Prostate gland (tissue), 2 donors: Measurements from ENCODE around the gene DUS1L. TPM values are rescaled to one million over a fixed set of nuclear protein-coding genes. Genes with fewer than 3 reads are reported as not detected.

Source experiments
- DNase-seq: peaks from one replicate; pipeline ENCODE4 v3.0.0-alpha.2; 2019; ENCODE audit warnings: low spot score
- H3K27ac ChIP-seq, 2 donors: fragments of 200-600 bp; sonication (generic); 2 replicates each; pipeline ENCODE4 v1.5.1; 2017 to 2019
- H3K27me3 ChIP-seq: fragments of 200-600 bp; sonication (generic); replicated peaks from 2 replicates; pipeline ENCODE4 v1.5.1; 2019; ENCODE audit not compliant: insufficient read depth
- H3K36me3 ChIP-seq, 2 donors: fragments of 200-600 bp; sonication (generic); 1 replicate in 1 of 2; 2 replicates in 1 of 2; pipeline versions ENCODE4 v1.5.1 to v1.8.1; 2017 to 2019
- H3K4me1 ChIP-seq: fragments of 200-600 bp; sonication (generic); replicated peaks from 2 replicates; pipeline ENCODE4 v1.5.1; 2019
- H3K4me3 ChIP-seq, 2 donors: fragments of 200-600 bp; sonication (generic); 2 replicates each; pipeline ENCODE4 v1.5.1; 2017 to 2019
- H3K9me3 ChIP-seq: fragments of 200-600 bp; sonication (generic); 2 replicates; pipeline ENCODE4 v1.5.1; 2017
- POLR2A ChIP-seq: fragments of 450-650 bp; IDR thresholded peaks from one replicate; pipeline ENCODE4 v1.6.1; 2016; ENCODE audit warnings: antibody characterized with exemption, mild to moderate bottlenecking
- POLR2AphosphoS5 ChIP-seq: sonication (generic); formaldehyde crosslinking; IDR thresholded peaks from one replicate; pipeline ENCODE4 v1.6.1; 2017; ENCODE audit warnings: antibody characterized with exemption
- WGBS: methylation state at CpG from one replicate; pipeline ENCODE4 v1.1.5; 2018; 5-methylcytosine and 5-hydroxymethylcytosine counted together
- intact Hi-C: fragments of 100-400 bp; cut with DNase I; formaldehyde crosslinking; loops from one replicate; pipeline ENCODE4 v1.14.2; 2022
- total RNA-seq, 2 donors: library from RNA; depleted of rRNA; stranded (reverse); fragments of >200 nt; gene quantifications; one replicate each; pipeline ENCODE4 v1.1.0, GENCODE V29; 2016
- TF ChIP-seq, protein P1 (sequence below), 4 experiments: fragments of 200-600 bp in 2 of 4; fragments of 450-650 bp in 2 of 4; sonication (generic) in 2 of 4; IDR thresholded peaks; 1 replicate in 3 of 4; 2 replicates in 1 of 4; pipeline ENCODE4 v1.5.1; 2016 to 2019; ENCODE audit warnings: antibody characterized with exemption in 4 of 4, mild to moderate bottlenecking in 2 of 4, moderate library complexity in 2 of 4

DUS1L gene
- total RNA-seq, 2 donors from 2014 or later = 95.9 to 119 TPM

DNA sequence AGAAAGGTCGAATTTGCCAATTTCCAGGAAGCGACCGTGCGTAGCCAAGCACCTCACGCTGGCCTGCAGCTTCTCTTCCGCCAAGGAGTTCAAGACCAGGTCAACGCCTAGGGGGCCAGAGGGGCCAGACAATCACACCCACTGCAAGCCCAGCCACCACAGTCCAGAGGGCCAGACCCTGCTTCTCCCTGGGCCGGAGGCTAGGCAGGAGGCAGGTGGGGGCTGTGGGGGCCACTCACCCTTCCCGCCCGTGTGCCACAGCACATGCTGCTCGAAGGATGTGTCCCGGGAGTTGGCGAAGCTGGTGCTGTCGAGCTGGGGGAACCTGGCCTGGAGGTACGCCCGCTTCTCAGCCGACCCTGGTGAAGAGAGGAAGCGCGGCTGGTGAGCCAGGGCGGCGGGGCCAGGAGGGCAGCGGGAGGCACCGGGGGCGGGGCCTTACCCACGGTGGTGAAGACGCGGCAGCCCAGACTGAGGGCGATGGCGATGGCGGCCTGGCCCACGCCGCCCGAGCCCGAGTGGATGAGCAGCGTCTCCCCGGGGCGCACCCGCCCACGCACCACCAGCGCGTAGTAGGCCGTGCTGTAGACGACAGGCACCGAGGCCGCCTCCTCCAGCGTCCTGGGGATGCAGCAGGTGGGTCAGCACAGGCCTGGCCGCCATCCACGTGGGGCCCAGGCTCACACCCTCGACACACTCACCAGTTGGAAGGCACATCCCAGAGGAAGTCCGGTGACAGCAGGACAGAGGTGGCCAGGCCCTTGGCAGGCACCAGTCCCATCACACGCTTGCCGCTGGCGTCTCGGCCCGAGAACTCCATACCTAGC lies 18.1 kb upstream of the DUS1L start:
- 89% methylated on average over 47 of the region's 55 CpGs for WGBS
- Histone ChIP-seq H3K27me3 (no peaks in the 10 kb centered on the region), H3K36me3 (peaks cover 77 to 83% of the 10 kb centered on the region in 2 donors), H3K27ac (no peak overlapping the region), H3K4me3 (no peak overlapping the region), H3K9me3 (no peaks in the 10 kb centered on the region), H3K4me1 (no peaks in the 10 kb centered on the region)
- intact Hi-C loops = no loop called here
- no peak for DNase-seq
- TF ChIP-seq, protein P1, sequence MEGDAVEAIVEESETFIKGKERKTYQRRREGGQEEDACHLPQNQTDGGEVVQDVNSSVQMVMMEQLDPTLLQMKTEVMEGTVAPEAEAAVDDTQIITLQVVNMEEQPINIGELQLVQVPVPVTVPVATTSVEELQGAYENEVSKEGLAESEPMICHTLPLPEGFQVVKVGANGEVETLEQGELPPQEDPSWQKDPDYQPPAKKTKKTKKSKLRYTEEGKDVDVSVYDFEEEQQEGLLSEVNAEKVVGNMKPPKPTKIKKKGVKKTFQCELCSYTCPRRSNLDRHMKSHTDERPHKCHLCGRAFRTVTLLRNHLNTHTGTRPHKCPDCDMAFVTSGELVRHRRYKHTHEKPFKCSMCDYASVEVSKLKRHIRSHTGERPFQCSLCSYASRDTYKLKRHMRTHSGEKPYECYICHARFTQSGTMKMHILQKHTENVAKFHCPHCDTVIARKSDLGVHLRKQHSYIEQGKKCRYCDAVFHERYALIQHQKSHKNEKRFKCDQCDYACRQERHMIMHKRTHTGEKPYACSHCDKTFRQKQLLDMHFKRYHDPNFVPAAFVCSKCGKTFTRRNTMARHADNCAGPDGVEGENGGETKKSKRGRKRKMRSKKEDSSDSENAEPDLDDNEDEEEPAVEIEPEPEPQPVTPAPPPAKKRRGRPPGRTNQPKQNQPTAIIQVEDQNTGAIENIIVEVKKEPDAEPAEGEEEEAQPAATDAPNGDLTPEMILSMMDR (IDR thresholded peaks at IDR 0.05) = no peak
- TF ChIP-seq POLR2AphosphoS5 = no peak
- no peak for TF ChIP-seq POLR2A

DNA sequence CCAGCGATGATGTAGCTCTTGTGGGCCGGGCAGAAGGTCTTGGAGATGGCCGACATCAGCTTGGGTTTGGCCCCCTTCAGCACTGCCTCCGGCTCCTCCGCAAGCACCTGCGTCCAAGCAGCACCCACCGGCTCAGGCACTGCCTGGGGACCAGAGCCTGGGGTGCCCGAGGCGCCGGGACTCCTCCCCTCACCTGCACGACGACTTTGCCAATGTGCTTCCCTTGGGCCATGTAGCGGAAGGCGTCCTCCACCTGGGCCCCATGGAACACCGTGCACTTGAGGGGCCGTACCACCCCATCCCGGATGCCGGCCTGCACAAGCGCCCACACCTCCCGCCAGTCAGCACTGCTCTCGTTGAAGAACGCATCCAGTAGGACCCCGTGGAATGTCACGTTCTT lies 17.4 kb upstream of the DUS1L start:
- WGBS = 92% methylated on average over 23 of the region's 24 CpGs
- Histone ChIP-seq H3K36me3 (peaks cover 70 to 76% of the 10 kb centered on the region in 2 donors), H3K4me1 (no peaks in the 10 kb centered on the region), H3K27me3 (no peaks in the 10 kb centered on the region), H3K4me3 (no peak overlapping the region), H3K9me3 (no peaks in the 10 kb centered on the region), H3K27ac (no peak overlapping the region)
- DNase-seq = no peak
- no peak for TF ChIP-seq POLR2AphosphoS5
- TF ChIP-seq POLR2A = no peak
- TF ChIP-seq, protein P1 (IDR thresholded peaks at IDR 0.05) = no peak
- intact Hi-C loops = no loop called here

DNA sequence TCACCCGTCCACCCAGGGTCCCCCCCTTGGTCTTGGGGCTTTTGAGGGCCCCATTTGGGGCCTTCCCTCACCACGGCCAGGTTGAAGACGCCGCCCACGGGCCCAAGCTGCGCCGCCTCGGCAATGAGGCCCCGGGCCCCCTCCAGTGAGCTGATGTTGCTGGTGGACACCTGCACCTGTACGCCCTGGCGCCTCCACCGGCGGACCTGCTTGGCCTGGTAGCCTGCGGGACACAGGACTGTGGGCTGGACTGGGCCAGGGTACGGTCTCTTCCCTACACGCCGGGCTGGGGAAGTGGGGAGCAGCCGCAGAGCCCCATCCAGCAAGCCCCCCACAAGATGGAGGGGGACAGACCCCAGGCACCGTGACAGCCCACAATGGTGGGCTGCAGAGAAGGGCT lies 16.9 kb upstream of the DUS1L start:
- TF ChIP-seq, protein P1 (IDR thresholded peaks at IDR 0.05) = no peak
- TF ChIP-seq POLR2AphosphoS5 (no peak), POLR2A (no peak)
- Histone ChIP-seq H3K36me3 (peaks cover 65 to 71% of the 10 kb centered on the region in 2 donors), H3K27me3 (no peaks in the 10 kb centered on the region), H3K4me1 (no peaks in the 10 kb centered on the region), H3K27ac (no peak overlapping the region), H3K9me3 (no peaks in the 10 kb centered on the region), H3K4me3 (no peak overlapping the region)
- intact Hi-C loops = no loop called here
- 88% methylated on average over 19 of the region's 19 CpGs for WGBS
- DNase-seq = no peak

GRCh38 chr17:82081966-82082365 lies 16.4 kb upstream of the DUS1L start:
- Histone ChIP-seq H3K36me3 (peaks cover 61 to 66% of the 10 kb centered on the region in 2 donors), H3K27me3 (no peaks in the 10 kb centered on the region), H3K9me3 (no peaks in the 10 kb centered on the region), H3K4me3 (no peak overlapping the region), H3K27ac (no peak overlapping the region), H3K4me1 (no peaks in the 10 kb centered on the region)
- intact Hi-C loops = no loop called here
- WGBS = 90% methylated on average over 16 of the region's 22 CpGs
- DNase-seq = no peak
- TF ChIP-seq POLR2A (no peak), POLR2AphosphoS5 (no peak)
- TF ChIP-seq, protein P1 (IDR thresholded peaks at IDR 0.05) = no peak

GRCh38 chr17:82081546-82081945 lies 15.9 kb upstream of the DUS1L start:
- Histone ChIP-seq H3K27ac (no peak overlapping the region), H3K4me3 (no peak overlapping the region), H3K27me3 (no peaks in the 10 kb centered on the region), H3K9me3 (no peaks in the 10 kb centered on the region), H3K4me1 (no peaks in the 10 kb centered on the region), H3K36me3 (peaks cover 56 to 61% of the 10 kb centered on the region in 2 donors)
- 91% methylated on average over 18 of the region's 20 CpGs for WGBS
- DNase-seq = no peak
- intact Hi-C loops = no loop called here
- TF ChIP-seq, protein P1 (IDR thresholded peaks at IDR 0.05) = no peak
- TF ChIP-seq POLR2A = no peak
- TF ChIP-seq POLR2AphosphoS5 = no peak
